ENCODE results near the gene ZGPAT.

GRCh38 chr20:63765082-63765873 is 57.4 kb downstream of the ZGPAT start:
- TF ChIP-seq BCLAF1 (IDR thresholded peaks at IDR 0.05) (no peak), SP1 (IDR thresholded peaks at IDR 0.05; ENCODE audit: low read depth, low read length) (no peak)

Measured in GM12878 (cell line).